ENCODE data around the gene FBXO42. TPM values are rescaled to one million over a fixed set of nuclear protein-coding genes. Genes with fewer than 3 reads are reported as not detected.

The FBXO42 gene
- total RNA-seq, 6 experiments from 2014 or later, result 7.9 to 14.1 (median 10.2) TPM

DNA sequence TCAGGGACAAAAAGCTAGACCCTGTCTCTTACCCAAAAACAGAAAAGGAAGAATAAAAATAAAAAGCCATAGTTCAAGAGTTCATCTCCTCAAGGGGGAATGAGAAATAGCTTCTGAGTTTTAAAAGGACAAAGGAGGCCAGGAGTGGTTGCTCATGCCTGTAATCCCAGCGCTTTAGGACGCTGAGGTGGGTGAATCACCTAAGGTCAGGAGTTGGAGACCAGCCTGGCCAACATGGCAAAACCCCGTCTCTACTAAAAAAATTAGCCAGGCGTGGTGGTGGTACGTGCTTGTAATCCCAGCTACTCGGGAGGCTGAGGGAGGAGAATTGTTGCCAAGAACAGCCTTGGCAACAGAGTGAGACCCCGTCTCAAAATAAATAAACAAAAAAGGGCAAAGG lies 76.7 kb downstream of the FBXO42 start:
- Histone ChIP-seq H3K27ac (no peak overlapping the region), H3K4me3 (no peak overlapping the region), H3K27me3 (no peaks in the 10 kb centered on the region), H3K9me3 (no peaks in the 10 kb centered on the region), H3K4me1 (no peaks in the 10 kb centered on the region), H3K36me3 (no peaks in the 10 kb centered on the region)
- intact Hi-C loops (cut with DNase I), result no loop called here
- no peak for DNase-seq
- no peak for ATAC-seq
- 81% methylated on average over 7 of the region's 7 CpGs for WGBS (ENCODE audit: insufficient coverage, low coverage, low lambda C conversion rate, missing lambda C conversion rate)
- TF ChIP-seq, protein P1, sequence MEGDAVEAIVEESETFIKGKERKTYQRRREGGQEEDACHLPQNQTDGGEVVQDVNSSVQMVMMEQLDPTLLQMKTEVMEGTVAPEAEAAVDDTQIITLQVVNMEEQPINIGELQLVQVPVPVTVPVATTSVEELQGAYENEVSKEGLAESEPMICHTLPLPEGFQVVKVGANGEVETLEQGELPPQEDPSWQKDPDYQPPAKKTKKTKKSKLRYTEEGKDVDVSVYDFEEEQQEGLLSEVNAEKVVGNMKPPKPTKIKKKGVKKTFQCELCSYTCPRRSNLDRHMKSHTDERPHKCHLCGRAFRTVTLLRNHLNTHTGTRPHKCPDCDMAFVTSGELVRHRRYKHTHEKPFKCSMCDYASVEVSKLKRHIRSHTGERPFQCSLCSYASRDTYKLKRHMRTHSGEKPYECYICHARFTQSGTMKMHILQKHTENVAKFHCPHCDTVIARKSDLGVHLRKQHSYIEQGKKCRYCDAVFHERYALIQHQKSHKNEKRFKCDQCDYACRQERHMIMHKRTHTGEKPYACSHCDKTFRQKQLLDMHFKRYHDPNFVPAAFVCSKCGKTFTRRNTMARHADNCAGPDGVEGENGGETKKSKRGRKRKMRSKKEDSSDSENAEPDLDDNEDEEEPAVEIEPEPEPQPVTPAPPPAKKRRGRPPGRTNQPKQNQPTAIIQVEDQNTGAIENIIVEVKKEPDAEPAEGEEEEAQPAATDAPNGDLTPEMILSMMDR (IDR thresholded peaks at IDR 0.05), result no peak
- TF ChIP-seq POLR2A (IDR thresholded peaks at IDR 0.05), result no peak

DNA sequence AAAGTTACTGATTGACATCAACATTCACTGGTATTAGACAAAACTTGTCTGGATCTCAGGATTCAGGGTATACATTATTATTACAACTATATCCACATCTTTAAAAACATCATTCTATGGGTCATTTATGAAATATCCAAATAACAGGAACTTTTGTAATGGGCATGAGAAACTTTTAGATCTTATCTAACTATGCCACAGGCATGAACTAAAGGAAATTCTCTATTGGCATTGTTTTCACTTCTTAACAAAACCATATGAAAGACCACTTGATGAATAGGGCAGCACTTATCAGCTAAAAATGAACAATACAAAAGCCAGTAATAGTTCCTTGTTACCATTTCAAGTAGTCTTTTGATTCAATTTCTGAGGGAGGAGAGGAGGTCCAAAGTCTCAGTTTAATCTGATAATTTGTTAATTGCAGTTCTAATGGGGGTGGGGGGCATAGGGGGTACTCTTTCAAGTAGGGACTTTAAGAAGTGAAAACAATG lies 84.5 kb downstream of the FBXO42 start:
- ATAC-seq (no peak), DNase-seq (no peak)
- H3K27ac ChIP-seq, result no peak overlapping the region
- H3K9me3 ChIP-seq, result no peaks in the 10 kb centered on the region
- H3K27me3 ChIP-seq, result no peaks in the 10 kb centered on the region
- H3K4me3 ChIP-seq, result no peak overlapping the region
- H3K4me1 ChIP-seq, result peaks cover 0 to 11% (median 0%) of the 10 kb centered on the region in 4 donors
- intact Hi-C loops (cut with DNase I), result no loop called here
- H3K36me3 ChIP-seq, result no peaks in the 10 kb centered on the region
- no peak for TF ChIP-seq POLR2A (IDR thresholded peaks at IDR 0.05)
- TF ChIP-seq, protein P1 (IDR thresholded peaks at IDR 0.05), result no peak

DNA sequence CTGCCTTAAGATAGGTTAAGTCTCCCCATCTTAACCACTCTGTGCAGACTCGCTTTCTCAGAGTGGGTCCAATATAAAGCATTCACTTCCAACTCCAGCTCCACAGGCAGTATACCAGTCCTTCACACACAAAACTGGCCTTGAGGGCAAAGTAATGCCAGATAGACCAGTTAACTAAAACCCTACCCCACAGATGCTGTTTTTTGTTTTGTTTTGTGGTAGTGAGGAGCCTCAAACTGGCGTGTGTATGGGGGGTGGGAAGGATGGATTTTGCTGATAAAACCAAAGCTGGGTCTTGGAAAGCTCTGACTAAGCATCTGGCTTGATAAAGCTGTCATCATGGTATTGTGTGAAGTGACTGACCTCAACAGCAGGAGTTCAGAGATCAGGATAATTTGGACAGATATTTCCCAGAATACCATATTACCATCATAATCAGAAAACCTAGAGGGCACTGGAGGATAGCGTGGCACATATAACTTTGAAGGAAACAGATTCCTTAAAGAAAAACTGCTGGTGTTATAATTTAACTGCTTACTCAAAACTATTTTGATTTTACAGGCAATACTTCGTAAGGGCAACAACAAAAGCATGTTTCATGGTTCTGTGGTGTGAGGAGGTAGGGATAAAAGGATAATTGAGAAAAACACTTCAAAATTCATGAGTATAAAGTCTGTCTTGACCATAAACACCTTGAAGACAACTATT lies 85.7 kb downstream of the FBXO42 start:
- H3K4me1 ChIP-seq, result peaks cover 0 to 11% (median 0%) of the 10 kb centered on the region in 4 donors
- no peak overlapping the region for H3K27ac ChIP-seq
- TF ChIP-seq, protein P1 (IDR thresholded peaks at IDR 0.05), result no peak
- TF ChIP-seq POLR2A (IDR thresholded peaks at IDR 0.05), result no peak
- H3K4me3 ChIP-seq, result no peak overlapping the region
- no peaks in the 10 kb centered on the region for H3K27me3 ChIP-seq
- intact Hi-C loops (cut with DNase I), result no loop called here
- ATAC-seq, result peak in 2 of 4 donors; percentile 31 to 41
- H3K9me3 ChIP-seq, result no peaks in the 10 kb centered on the region
- no peaks in the 10 kb centered on the region for H3K36me3 ChIP-seq
- 68% methylated on average over 3 of the region's 4 CpGs for WGBS (ENCODE audit: insufficient coverage, low coverage, low lambda C conversion rate, missing lambda C conversion rate)
- DNase-seq, result no peak

DNA sequence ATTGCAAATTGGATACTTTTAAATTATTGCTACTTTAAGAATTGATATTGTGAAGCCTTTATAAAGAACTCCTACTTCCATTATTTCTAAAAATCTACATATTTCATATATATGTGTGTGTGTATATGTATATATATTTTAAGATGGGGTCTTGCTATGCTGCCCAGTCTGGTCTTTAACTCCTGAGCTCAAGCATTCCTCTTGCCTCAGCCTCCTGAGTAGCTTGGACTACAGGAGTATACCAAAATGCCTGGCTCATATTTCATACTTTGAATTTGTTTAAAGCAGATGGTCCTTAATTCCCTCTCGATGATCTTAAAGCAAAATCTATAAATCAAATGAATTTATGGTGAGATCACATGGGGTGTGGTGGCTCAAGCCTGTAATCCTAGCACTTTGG lies 90.2 kb downstream of the FBXO42 start:
- no peak overlapping the region for H3K4me3 ChIP-seq
- no peaks in the 10 kb centered on the region for H3K9me3 ChIP-seq
- H3K36me3 ChIP-seq, result no peaks in the 10 kb centered on the region
- WGBS (ENCODE audit: insufficient coverage, low coverage, low lambda C conversion rate, missing lambda C conversion rate), result 100% methylated on average over 1 of the region's 1 CpG
- no peak for DNase-seq
- H3K27ac ChIP-seq, result no peak overlapping the region
- no peaks in the 10 kb centered on the region for H3K27me3 ChIP-seq
- peaks cover 0 to 8% (median 0%) of the 10 kb centered on the region in 4 donors for H3K4me1 ChIP-seq
- ATAC-seq, result no peak
- TF ChIP-seq, protein P1 (IDR thresholded peaks at IDR 0.05), result no peak
- TF ChIP-seq POLR2A (IDR thresholded peaks at IDR 0.05), result no peak
- intact Hi-C loops (cut with DNase I), result no loop called here

All from right lobe of liver (tissue), 6 donors.